Frontal cortex (tissue), 4 donors: Measurements from ENCODE around the gene ITGA8. TPM values are rescaled to one million over a fixed set of nuclear protein-coding genes. Genes with fewer than 3 reads are reported as not detected.
A peak's percentile ranks its signal among the peaks of the same experiment; 100 is the strongest.
"Not testable (repeated sequence)": the region's sequence is repeated elsewhere in the genome, so short reads cannot be mapped to it uniquely, and the experiment has no call there.

Experiments used
- DNase-seq, 2 donors: peaks; one replicate each; pipeline ENCODE4 v3.0.0; 2012; ENCODE audit warnings: low spot score in 2 of 2
- FAIRE-seq: peaks from 2 replicates; lab custom pipeline; 2012; peaks lifted over from hg19 to GRCh38; lab: Jason Lieb, UNC
- total RNA-seq: library from RNA; depleted of rRNA; stranded (reverse); fragments of >200 nt; gene quantifications from one replicate; pipeline ENCODE4 v1.2.3, GENCODE V29; 2014
- donor health status: control.
- donor health status: control.
- donor health status: control.

The ITGA8 gene
- total RNA-seq = 3.7 TPM

DNA sequence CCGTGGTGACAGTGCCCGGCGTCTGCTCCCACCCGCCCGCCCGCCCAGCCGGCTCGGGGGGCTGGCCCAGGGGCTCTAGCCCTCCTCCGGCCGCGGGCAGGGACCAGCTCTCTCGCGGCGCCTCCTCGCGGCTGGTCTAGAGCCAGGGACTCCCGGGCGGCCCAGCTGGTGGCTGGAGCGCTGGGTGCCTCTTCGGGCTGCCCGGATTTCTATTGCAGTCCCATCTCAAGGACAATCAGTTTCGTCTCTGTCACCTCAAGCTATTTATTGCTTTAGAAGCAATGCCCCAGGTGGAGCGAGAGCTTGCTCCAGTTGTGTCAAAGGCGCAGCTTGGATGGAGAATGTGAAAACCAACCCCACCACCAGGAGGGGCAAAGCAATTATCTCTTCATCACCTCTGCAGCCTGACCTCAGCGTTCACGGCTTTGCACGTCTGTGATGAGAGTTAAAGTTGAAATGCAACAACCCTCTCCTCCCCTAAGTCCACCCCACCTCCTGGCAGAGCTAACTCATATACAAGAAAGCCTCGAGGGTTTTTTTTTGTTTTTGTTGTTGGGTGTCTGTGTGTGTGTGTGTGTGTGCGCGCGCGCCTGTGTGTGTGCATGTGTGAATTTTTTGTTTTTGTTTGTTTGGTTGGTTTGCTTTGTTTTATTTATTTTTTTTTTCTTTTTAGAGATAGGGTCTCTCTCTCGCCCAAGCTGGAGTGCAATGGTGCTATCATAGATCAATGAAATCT lies at the start of gene ITGA8:
TSS of gene ITGA8 (minus strand) at position 24 of the 736 bp plus-strand sequence. CDS start 151 bp downstream, outside the sequence.
- peak; percentile 22 to 24 for DNase-seq
- FAIRE-seq = no peak

DNA sequence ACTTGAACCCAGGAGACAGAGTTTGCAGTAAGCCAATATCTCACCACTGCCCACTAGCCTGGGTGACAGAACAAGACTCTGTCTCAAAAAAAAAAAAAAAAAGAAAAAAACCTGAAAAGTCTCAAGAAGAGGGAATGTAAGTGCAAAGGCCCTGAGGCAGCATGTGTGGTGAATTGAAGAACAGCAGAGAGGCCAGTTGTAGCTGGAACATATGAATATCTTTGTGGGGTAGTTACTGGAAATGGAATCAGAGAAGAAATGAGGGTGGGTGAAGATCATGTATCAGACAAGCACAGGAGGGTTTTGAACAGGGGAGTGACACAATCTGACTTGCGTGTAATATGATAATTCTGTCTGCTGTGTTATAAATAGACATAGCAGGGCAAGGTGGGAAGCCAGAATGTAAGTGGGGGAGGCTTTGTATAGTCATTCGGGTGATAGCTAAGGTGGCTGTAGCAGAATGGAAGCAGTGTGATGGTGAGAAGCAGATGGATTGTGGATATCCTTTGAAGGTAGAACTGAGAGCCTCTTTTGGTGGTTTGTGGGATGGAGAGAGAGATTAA lies 45.3 kb upstream of the ITGA8 start:
- DNase-seq (no peak), FAIRE-seq (no peak)

DNA sequence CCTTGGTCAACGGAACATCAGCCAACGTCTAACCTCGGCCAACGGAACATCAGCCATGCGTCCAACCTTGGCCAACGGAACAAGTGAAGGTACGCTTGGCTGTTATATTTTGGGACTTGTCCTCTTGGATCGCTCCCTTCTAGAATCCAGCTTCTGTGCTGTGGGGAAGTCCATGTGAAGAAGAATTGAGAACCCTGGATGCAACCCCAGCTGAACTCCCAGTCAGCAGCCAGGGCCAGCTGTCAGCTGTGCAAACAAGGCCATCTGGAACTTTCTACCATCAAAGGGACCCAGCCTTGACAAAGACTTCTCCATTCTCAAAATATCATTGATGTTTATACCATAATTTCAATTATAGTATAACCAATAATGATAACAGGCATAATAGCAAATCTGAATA lies 43.3 kb upstream of the ITGA8 start:
- no peak for DNase-seq
- no peak for FAIRE-seq

DNA sequence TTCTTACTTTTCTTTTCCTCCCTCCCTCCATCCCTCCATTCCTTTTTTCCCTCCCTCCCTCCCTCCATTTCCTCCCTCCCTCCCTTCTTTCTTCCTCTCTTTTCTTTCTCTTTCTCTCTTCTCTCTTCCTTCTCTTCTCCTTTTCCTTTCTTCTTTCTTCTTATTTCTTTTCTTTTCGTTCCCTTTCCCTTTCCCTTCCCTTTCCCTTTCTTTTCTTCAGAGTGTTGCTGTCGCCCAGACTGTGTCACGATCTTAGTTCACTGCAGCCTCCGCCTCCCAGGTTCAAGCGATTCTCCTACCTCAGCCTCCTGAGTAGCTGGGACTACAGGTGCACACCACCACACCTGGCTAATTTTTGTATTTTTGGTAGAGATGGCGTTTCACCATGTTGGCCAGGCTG lies 42.5 kb upstream of the ITGA8 start:
- FAIRE-seq, DNase-seq: not testable (repeated sequence)

DNA sequence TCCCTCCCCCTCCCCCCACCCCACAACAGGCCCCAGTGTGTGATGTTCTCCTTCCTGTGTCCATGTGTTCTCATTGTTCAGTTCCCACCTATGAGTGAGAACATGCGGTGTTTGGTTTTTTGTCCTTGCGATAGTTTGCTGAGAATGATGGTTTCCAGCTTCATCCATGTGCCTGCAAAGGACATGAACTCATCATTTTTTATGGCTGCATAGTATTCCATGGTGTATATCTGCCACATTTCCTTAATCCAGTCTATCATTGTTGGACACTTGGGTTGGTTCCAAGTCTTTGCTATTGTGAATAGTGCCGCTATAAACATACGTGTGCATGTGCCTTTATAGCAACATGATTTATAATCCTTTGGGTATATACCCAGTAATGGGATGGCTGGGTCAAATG lies 41.5 kb upstream of the ITGA8 start:
- DNase-seq, FAIRE-seq: not testable (repeated sequence)

DNA sequence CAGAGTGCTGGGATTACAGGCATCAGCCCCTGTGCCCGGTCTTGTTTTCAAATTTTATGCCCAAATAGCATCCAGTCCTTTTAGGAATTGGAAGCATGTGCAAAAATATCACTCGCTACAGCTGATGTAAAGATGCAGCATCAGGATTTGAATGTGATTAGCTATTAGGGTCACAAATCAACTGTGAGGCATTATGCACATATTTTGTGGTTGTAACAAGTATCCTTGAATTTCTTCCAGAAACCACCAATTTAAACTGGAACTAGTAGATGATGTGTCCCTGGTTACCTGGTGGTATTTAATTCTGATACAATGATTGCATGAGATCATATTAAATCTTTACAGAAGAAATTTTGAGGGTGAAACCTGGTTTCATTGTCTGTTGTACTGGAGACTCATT lies 41.0 kb upstream of the ITGA8 start:
- no peak for FAIRE-seq
- no peak for DNase-seq

DNA sequence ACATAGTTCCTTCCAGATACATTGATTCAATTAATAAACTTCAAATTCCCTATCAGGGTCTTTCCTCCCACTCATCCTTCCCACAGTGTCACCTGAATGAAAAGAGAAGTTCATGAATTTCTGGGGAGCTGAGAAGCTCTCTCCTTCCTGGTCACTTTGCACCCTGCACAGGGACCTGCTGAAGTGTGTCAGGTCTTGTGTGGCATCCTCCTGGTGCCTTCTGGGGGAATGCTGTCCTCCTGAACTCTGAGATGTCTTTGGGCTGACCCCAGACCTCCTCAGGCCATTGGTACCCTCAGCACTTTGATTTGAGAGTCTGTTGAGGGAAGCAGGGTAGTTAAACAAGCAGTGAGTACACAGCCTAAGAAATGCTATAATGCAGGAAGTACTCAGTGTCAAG lies 39.5 kb upstream of the ITGA8 start:
- DNase-seq (no peak), FAIRE-seq (no peak)

DNA sequence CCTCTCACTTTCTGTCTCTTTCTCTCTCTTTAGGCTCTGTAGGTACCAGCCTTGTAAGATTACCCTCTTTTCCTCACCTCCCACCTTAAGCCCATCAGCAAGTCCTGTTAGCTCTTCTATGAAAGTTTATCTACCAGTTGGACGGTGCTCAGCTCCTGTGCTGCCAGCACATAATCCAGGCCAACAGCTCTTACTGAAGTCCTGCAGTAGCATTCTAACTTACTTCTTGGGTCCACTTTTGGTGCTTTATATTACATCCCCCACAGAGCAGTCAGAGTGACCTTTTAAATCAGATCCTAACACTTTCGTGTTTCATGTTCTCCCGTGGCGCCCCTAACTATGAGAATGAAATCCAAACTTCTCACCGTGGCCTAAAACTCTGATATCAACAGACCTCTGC lies 38.9 kb upstream of the ITGA8 start:
- FAIRE-seq (no peak), DNase-seq (no peak)

DNA sequence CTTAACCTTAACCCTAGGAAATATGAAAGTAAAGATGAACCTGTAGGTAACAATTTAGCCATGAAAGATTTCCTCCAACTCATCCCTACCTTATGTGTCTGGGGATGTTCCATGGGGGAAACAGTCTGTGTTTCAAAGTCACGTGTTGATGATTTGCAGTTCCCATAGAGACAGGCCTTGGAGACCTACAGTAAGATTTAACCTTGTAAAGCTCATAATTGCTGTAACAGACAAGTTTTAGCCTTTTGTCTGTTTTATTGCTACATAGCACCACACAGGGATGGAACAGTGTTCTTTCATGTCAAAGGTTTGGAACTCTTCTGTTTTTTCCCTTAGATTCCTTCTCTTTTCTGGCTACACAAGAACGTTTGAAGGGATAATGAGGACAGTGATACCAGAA lies 35.2 kb upstream of the ITGA8 start:
- no peak for FAIRE-seq
- no peak for DNase-seq

DNA sequence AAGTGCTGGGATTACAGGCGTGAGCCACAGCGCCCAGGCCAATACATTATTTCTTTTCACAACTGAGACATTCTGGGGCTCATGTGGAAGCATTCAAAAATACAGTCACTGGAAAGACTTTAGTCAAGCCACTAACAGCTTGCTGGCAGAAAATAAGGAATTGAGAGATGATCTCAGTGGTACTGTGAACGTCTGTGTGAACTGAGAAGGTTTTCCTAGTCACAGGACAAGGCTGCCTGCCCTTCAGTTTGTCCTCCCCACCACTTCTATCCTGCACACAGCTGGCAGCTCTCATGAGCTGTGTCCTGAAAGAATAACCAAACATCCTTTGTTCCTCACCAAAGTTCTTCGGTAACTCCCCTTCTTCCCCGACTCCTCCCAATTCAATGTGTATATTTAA lies 31.3 kb upstream of the ITGA8 start:
- no peak for FAIRE-seq

DNA sequence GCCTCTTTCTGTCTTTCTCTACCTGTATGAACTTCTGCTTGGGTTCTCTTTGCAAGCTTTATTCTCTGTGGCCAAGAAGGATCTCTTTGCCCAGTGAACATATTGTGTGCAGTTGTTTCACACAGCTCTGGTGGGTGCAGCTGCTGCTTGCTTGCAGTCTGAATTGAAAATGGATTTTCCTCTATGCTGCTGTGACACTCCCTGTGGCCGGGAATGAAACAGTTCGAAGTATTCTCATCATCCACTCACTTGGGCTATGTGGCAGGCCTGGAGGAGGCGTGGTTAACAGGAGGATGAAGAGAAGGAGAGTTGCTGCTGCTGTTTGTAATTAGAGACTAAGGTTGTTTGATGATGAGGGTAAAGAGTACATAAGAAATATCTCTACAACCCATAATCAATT lies 28.4 kb upstream of the ITGA8 start:
- FAIRE-seq (no peak), DNase-seq (no peak)

More for the DNA sequence above, 31.3 kb upstream of the ITGA8 start:
- DNase-seq = no peak

DNA sequence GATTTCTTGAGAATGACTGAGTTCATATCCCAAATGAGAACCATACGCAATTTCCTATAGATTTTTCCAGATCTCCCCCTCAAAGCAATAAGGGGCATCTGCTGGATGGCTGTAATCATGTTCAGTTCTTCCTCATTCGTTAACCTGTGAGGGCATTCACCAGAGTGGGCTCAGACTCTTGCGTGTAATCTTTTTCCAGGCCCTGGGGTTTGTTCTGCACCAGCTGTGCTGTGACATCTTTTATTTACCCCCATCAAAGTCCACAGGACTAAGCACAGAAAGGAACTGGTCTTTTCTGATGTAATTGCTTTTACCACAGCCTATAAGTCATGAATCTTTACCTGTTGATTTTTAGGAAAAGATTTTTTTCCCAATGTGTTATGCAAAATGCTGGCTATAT lies 27.9 kb upstream of the ITGA8 start:
- FAIRE-seq = no peak
- DNase-seq = no peak

DNA sequence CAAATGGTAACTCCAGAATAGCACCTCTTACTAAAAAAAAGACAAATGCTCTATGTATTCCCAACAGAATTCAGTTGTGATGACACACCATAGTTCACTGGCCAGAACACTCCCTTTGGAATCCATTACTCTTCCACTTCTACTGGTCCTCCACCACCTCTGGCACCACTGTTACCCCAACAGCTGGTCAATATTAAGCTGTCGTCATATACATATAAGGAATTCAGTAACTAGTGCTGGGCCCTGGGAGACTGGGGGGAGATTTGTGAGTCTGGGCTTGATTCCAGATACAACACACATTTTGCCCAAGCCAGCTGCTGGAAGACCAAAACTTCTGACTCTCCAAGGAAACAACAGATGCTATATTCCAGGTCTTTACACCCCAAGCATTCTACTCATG lies 26.0 kb upstream of the ITGA8 start:
- no peak for DNase-seq

DNA sequence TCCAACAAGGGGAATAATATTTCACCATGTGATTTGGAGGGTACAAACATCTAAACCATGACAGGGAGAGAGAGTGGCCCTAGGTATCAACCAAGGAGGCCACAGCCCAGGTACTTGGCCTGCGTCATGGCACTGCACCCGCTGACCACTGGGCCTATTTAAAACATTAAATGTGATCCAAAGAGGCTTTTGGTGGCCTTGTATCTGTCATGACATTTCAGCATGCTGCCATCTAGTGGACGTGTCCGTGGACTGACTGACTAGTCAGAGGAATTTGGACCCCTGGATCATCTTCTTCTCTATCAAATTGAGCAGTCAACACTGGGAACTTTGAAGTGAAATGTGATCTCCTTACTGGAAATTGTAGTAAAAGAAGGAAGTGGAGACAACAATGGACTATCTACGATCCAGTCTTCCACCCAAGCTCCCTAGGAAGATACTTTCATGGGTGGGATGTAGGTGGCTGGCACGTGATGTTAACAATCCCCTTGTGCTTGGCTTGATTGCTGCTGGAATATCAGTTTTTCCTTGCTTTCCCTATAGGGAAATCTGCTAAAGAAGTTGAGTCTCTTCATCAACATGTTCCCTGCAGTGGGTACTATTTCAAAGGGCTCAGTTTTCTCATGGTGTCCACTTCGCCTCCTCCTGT lies 24.6 kb upstream of the ITGA8 start:
- DNase-seq (no peak), FAIRE-seq (no peak)

More for the DNA sequence above, 26.0 kb upstream of the ITGA8 start:
- FAIRE-seq = no peak

DNA sequence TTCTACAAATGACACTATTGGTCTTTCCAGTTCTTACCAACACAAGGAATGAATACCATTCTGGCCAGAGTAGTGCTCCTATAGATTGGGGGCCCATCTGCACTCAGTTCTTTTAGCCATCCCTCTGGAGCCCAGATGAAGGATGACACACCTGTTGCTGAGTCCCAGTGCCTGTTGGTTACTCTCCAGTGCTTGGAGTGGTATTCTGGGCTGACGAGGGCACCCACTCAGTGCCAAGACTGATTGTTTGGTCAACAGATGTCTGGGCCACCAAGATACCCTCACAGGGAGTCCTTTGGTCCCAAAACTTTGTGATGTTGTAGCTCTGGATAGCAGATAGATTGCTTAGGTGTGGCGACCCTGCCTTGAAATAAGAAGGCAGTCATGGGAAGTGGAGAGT lies 23.7 kb upstream of the ITGA8 start:
- DNase-seq = no peak
- FAIRE-seq = no peak

DNA sequence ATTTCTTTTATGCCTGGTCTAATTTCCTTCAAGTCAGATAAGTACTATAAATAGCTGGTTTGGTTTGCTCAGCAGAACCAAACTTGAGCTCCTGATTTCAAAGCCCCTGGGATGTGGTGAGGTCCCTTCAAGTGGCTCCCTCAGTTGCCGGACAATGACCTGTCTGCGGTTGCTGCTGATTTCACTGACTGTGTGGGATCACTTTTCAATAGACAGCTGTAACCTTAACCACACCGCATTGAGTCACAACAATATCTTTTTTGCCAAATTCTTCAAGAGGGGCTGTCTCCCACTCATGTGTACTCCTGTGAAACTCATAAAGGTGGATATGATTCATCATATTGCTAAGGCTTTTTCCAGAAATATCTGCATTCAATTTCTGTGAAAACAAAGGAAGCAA lies 23.1 kb upstream of the ITGA8 start:
- FAIRE-seq = no peak
- no peak for DNase-seq

DNA sequence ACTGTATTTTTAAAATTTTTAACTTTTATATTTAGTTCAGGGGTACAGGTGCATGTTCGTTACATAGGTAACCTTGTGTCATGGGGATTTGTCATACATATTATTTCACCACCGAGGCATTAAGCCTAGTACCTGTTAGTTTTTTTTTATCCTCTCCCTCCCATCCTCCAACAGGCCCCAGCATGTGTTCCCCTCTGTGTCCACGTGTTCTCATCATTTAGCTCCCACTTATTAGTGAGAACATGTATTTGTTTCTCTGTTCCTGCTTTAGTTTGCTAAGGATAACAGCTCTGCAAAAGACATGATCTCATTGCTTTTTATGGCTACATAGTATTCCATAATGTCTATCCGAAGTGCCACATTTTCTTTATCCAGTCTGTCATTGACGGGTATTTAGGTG lies 22.4 kb upstream of the ITGA8 start:
- DNase-seq (no peak), FAIRE-seq (no peak)

DNA sequence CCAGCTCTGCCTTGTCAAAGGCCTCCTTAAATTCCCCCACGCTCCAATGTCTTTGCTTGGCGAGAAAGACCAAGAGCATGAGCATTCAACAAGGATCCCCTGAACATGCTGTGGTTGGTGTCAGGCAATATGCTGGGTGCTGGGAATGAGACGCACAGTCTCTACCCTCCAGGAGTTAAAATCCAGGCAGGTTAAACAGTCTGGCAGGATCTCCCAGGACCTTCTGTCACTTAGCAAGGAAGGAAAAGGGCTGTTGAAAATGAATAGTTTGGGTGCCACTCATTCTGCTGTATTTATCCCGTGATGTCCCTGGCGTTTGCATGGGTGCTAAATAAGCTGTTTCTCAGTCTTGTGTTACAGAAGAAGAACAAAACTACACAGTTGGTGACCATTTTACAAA lies 21.9 kb upstream of the ITGA8 start:
- FAIRE-seq (no peak), DNase-seq (no peak)

DNA sequence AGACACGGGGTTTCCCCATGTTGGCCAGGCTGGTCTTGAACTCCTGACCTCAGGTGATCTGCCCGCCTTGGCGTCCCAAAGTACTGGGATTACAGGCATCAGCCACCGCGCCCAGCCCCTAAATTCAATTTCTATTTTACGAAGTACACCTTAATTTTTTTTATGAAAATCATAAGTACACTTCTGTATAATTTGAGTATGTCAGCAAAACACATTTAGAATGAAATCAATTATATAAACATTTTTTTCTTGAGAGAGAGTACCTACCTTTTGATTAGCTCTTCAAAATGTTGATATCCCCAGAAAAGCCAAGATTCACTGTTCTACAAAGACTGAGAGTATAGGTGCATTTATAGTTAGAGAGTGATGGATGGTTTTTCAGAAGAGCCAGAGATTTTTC lies 20.5 kb upstream of the ITGA8 start:
- no peak for FAIRE-seq
- DNase-seq = no peak

DNA sequence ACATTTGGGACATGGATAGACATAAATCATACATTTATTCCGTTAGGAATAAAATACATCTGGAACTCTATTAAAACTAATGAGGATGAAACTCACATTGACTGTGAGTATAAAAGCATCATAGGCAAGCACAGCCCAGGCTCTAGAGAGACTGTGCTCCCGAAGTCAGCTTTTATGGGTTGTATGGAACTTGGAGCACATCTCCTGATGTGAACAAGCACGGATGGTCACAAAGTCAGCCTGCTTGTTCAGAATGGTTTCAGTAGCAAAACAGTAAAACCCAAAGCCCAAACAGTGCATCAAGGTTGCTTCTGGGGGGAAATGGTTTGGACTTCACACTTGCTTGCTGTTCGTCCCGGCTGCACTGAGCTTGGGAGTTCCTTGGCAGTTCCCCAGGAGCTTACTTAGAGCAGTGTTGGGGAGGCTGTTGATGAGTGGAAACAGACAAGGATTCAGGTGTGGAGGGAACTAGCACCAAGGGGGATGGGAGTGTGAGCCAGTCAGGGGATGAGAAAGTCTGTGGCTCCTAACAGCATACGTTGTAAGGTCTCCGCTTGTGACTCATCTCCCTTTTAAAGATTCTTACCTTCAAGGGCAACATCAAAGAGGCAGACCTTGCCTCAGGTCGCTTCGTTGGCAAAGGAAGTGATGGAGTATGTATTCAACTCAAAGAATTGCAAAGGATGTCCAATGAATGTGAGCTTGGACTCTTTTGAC lies 19.7 kb upstream of the ITGA8 start:
- FAIRE-seq (no peak), DNase-seq (no peak)
